GM13977 (cell line): ENCODE measurements around the gene TEPSIN.

Experiments used
- DNase-seq: peaks from one replicate; pipeline ENCODE4 v3.0.0; 2012; ENCODE audit warnings: low spot score
- in situ Hi-C: fragments of 300-500 bp; cut with MboI; formaldehyde crosslinking; loops from one replicate; pipeline ENCODE4 v1.12.0; 2022; ENCODE audit warnings: low sequenced_read_pairs, low pct_unique_long_range_greater_than_20kb, mixed read lengths, inconsistent platforms; ENCODE audit not compliant: unreplicated experiment
- TF ChIP-seq, protein P1 (sequence below): IDR thresholded peaks from 2 replicates; pipeline ENCODE4 v1.5.1; 2012; ENCODE audit warnings: mild to moderate bottlenecking, control low read depth; ENCODE audit not compliant: insufficient read depth; ENCODE audit errors: extremely low read depth, missing control alignments

The TEPSIN gene

DNA sequence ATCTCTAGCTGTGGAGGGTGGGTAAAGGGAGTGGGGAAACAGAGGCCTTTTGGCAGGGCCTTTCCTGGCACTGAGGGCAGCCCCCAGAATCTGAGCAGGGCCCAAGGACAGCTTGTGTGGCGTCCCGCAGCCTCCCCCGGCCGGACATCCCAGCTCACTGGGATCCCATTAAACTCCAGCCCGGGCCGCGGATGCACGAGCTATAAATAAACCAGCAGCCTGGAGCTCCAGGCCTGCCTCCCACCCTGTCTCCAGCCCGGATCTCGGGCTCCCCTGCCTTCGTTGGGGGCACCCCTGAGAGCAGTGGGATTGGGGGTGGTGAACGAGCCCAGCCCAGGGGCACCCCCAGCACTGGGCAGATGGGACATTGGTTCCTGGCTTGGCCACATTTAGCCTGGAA, 59.0 kb downstream of the TEPSIN start:
- no peak for DNase-seq
- TF ChIP-seq, protein P1, sequence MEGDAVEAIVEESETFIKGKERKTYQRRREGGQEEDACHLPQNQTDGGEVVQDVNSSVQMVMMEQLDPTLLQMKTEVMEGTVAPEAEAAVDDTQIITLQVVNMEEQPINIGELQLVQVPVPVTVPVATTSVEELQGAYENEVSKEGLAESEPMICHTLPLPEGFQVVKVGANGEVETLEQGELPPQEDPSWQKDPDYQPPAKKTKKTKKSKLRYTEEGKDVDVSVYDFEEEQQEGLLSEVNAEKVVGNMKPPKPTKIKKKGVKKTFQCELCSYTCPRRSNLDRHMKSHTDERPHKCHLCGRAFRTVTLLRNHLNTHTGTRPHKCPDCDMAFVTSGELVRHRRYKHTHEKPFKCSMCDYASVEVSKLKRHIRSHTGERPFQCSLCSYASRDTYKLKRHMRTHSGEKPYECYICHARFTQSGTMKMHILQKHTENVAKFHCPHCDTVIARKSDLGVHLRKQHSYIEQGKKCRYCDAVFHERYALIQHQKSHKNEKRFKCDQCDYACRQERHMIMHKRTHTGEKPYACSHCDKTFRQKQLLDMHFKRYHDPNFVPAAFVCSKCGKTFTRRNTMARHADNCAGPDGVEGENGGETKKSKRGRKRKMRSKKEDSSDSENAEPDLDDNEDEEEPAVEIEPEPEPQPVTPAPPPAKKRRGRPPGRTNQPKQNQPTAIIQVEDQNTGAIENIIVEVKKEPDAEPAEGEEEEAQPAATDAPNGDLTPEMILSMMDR = no peak
- in situ Hi-C loops = no loop called here

DNA sequence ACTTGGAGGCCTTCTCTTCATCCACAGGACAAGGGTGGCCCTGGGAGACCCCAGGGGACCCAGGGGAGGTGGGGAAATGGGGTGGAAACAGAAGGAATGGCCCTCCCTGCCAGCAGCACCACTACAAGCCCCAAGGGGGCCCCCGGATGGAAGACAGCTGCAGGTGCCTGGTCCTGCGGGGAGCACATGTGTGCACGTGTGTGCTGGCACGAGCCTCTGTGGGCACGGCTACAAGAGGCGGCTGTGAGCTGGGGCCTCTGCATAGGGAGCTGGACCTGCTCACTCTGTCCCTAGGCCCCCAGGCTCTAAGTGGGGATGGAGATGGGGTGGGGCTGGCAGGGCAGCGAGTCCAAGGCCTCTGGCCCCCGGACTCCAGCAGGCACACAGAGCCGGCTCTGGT, 59.6 kb downstream of the TEPSIN start:
- in situ Hi-C loops = no loop called here
- TF ChIP-seq, protein P1 = no peak
- DNase-seq = no peak
